Measurements from ENCODE around the gene DHRSX.

- TF ChIP-seq CTCF (tag by site-specific recombination; IDR thresholded peaks at IDR 0.05) (no peak), GLIS2 (tag by site-specific recombination; IDR thresholded peaks at IDR 0.05) (no peak), ZNF555 (tag by site-specific recombination; conservative IDR thresholded peaks at IDR 0.05) (no peak), REST (tag by site-specific recombination; IDR thresholded peaks at IDR 0.05) (no peak), AEBP2 (tag by site-specific recombination; IDR thresholded peaks at IDR 0.05; ENCODE audit: borderline replicate concordance) (no peak), ZNF398 (tag by site-specific recombination; IDR thresholded peaks at IDR 0.05) (no peak), HOXA7 (CRISPR knock-in tag; IDR thresholded peaks at IDR 0.05; ENCODE audit: borderline replicate concordance) (no peak), KLF16 (tag by site-specific recombination; IDR thresholded peaks at IDR 0.05) (no peak)
Measured at GRCh38 chrX:2425286-2426071, 75.3 kb downstream of the DHRSX start.

Data from HEK293 (cell line).